ENCODE measurements around the gene PIEZO2.
"Not testable (repeated sequence)": the region's sequence is repeated elsewhere in the genome, so short reads cannot be mapped to it uniquely, and the experiment has no call there.

PIEZO2 gene

GRCh38 chr18:10661317-10661716 is 488.1 kb downstream of the PIEZO2 start:
- peak; percentile 65 for DNase-seq

- DNase-seq, result peak; percentile 82
Measured at GRCh38 chr18:10660179-10660884, 489.0 kb downstream of the PIEZO2 start.

GRCh38 chr18:10659594-10659993 is 489.8 kb downstream of the PIEZO2 start:
- DNase-seq, result no peak

GRCh38 chr18:10659000-10659399 is 490.4 kb downstream of the PIEZO2 start:
- no peak for DNase-seq

GRCh38 chr18:10644003-10644402 is 505.4 kb downstream of the PIEZO2 start:
- not testable (repeated sequence) for DNase-seq

GRCh38 chr18:10642915-10643524 is 506.3 kb downstream of the PIEZO2 start:
- not testable (repeated sequence) for DNase-seq

- not testable (repeated sequence) for DNase-seq
Measured at GRCh38 chr18:10638539-10638885, 510.9 kb downstream of the PIEZO2 start.

GRCh38 chr18:10637858-10638538 is 511.4 kb downstream of the PIEZO2 start:
- not testable (repeated sequence) for DNase-seq

GRCh38 chr18:10629076-10629475 is 520.3 kb downstream of the PIEZO2 start:
- not testable (repeated sequence) for DNase-seq

GRCh38 chr18:10626606-10627213 is 522.7 kb downstream of the PIEZO2 start:
- not testable (repeated sequence) for DNase-seq

- DNase-seq, result not testable (repeated sequence)
Measured at GRCh38 chr18:10623606-10624005, 525.8 kb downstream of the PIEZO2 start.

- not testable (repeated sequence) for DNase-seq
Measured at GRCh38 chr18:10622982-10623381, 526.4 kb downstream of the PIEZO2 start.

GRCh38 chr18:10620670-10621329 is 528.6 kb downstream of the PIEZO2 start:
- DNase-seq, result peak; percentile 1
